Globus pallidus (tissue), 1 donor: ENCODE results near the gene STX7.

Experiments used
- DNase-seq: peaks from one replicate; pipeline ENCODE4 v3.0.0-alpha.2; 2015; ENCODE audit warnings: low spot score

STX7 gene

GRCh38 chr6:132412656-132413498 is 100.0 kb downstream of the STX7 start:
- no peak for DNase-seq

DNA sequence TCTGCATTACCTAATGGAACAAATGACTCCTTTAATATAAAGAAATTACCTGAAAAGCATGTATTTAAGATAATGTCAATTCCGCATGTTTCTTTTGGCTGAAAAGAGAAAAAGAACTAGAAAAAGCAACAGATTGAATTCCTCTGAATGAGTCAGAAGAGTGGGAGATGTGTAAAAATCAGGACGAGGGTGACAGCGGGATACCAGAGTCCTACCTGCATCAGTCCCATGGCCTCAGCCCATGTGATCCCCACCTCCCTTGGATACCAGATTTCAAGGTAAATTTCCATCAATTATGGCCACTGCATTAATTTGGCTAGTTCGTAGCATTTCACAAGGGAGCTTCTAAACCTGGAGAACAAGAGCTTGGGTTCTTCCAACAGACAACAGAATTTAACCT is 101.6 kb downstream of the STX7 start:
- DNase-seq = no peak

- DNase-seq = no peak
Measured at GRCh38 chr6:132410830-132411229, 102.1 kb downstream of the STX7 start.

DNA sequence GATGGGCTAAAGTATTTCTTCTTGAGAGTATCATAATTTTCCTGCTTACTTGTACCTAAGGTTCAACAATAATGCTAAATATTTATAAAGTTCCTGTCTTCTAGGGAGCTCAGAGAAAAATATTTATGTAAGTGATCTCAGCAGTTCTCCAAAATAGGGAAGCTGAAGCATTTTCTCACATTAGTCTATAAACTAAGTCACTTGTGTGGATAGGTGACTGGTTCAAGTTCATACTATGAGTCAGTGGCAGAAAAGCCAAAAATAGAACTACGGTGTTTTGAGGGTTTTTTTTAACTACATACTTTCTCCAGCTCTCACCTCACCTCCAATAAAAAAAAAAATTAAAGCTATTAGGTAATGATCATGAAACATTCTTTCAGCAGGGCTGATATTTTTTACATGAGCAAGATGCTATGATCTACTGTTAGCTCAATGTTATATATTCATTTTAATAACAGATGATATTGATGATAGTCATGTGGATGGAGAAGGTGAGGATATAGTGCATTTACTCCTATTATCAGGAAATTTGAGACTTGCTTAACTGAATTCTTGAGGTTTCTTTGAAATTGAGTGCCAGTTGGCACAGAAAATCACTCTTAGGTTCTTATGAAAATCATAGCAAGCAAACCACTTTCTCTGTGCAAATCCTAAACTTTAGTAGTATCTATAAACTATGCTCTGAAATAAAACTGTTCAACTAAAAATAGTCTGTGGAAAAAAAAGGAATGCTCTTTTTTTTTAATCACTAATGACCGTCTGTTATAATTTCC is 107.6 kb downstream of the STX7 start:
- DNase-seq = no peak

DNA sequence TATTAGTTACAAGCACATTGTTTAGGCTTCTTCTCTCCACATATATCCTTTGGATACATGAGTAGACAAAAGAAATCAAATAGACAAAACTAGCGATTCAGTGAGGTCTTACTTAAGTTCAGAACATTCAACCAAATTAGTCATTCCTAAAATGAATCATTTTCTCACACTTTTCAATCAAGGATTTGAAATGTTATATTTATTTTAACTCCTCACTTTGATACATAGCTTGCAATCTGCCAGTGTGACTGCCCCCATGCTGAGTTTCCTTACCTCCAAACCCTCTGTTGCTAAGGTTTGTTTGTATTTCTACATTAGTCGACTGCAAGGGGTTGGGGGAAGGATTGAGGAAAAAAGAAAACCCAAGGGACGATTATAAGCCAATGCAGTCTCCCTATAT is 108.2 kb downstream of the STX7 start:
- no peak for DNase-seq

DNA sequence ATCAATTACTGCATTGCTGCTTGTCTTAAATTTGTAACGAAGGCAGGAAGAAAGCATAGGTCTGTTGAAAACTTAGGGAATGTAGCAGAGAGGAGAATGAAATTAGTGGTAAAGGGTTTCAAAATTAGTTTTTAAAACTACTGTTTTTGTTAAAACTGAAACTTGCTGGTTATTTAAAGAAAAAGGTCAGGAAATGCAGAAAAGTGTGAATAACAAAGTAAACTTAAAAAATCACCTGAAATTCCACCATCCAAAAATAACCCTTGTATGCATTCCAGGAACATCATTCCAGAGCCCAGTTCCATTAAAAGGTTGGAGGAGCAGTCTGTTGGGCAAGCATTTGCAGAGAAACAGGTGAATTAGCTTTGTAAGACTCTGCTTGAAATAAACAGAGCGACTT is 108.6 kb downstream of the STX7 start:
- no peak for DNase-seq

GRCh38 chr6:132401618-132402285 is 111.2 kb downstream of the STX7 start:
- no peak for DNase-seq

DNA sequence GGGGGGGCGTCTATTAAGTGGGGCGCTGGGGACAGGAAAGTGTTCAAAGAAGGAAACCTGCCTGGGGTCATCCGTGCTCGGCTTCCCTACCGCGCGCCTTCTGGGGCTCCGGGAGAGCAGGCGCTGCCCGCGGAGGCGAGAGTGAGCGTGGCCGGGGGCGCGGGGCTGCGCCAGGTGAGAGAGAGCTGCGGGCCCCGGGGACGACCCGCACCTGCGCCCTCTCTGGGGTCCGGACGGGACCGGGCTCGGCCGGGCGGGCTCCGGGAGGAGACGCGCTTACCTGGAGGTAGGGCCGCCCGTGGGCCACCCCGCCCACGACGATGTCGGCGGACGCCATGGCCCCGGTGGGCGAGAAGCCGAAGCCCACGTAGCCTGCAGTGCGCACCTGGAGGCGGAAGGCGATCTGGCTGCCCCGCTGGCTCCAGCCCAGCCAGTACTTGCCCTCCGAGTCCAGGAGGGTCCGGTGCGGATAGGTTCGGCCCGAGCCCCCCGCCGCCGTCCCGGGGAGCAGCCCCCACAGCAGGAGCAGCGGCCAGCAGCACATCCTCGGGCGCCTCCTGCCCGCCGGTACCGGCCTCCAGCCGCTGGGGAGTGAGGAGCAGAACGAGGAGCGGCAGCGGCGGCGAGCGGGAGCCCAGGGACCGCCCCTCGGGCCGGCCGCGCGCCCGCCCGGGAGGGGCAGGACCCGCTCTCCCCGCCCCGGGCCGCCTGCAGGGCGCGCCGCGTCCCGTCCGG is 111.9 kb downstream of the STX7 start, which contains the start of gene MOXD1:
Gene MOXD1 (minus strand): TSS at position 593 of the 735 bp plus-strand sequence. CDS start 49 bp downstream, at position 544.
- no peak for DNase-seq

DNA sequence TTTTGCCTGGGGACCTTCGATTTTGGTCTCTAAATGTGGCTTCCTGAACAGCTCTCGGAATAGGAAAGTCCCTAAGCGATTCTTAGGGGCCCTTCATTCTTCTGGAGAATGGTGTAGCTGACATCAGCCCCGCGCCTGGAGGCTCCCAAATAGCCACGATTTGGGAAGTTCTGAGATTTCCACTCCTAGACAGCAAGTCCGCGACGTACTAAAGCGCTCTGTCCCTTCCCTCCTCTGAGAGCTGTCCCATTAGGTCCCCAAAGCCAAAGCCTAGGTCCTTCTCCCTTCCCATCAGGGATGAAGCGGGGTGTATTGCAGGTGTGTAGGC is 112.4 kb downstream of the STX7 start:
- no peak for DNase-seq

DNA sequence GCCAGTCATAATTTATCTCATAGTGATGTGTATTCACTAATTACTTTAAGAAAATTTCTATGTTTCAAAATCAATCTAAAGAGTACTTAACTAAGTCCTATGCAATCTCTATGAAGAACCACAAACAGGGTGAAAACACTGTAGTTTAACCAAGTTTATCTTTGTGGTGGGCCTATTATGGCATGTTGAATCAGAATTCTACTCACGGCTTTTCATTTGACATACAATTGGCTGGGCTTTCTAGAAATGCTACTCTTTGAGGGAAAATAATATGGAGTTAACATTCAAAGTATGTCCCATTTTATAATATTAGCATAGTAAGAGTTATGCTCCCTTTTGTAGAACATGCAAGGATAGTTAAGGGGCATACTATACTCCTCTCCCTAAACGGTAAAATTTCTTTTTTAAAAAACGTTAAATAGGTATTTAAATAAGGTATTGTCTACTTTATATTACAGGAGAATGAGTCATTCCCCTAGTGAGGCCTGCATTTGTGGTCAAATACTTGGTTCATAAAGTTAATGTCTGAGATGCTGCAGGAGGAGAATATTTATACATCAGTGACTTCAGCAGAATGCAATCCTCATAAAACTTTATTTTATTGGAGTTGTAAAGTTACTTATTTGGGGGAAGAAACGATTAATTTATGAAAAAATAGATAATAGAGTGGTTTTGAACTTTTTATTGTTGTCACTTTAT is 113.4 kb downstream of the STX7 start:
- no peak for DNase-seq
